ENCODE data around the gene CTU1.
"Not testable (repeated sequence)": the region's sequence is repeated elsewhere in the genome, so short reads cannot be mapped to it uniquely, and the experiment has no call there.

Gene CTU1

GRCh38 chr19:51108066-51108804 is at the start of gene CTU1:
TSS of gene CTU1 (minus strand) at chr19:51108409. CDS start at chr19:51104569, 3,840 bp downstream.
- peak; percentile 99 for DNase-seq (ENCODE audit: low spot score)

DNA sequence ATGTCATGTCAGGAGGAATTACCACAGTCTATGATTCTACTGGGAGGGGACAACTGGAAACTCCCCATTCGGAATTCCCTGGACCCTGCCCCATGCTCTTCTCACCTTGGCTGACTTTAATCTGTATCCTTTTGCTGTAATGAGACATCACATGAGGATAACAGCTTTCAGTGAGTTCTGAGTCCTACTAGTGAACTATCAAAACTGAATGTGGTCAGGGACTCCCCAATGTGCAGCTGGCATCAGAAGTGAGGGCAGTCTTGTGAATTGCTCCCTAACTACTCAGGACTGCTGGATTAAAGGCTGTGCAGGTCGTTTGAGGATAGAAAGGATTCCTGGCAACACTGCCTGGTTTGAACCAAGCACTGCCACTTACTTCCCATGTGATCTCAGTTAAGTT is 49.1 kb upstream of the CTU1 start:
- DNase-seq (ENCODE audit: low spot score): no peak

GRCh38 chr19:51156710-51157109 is 48.5 kb upstream of the CTU1 start:
- DNase-seq (ENCODE audit: low spot score): no peak

- DNase-seq (ENCODE audit: low spot score): no peak
Measured at GRCh38 chr19:51150627-51151026, 42.4 kb upstream of the CTU1 start.

DNA sequence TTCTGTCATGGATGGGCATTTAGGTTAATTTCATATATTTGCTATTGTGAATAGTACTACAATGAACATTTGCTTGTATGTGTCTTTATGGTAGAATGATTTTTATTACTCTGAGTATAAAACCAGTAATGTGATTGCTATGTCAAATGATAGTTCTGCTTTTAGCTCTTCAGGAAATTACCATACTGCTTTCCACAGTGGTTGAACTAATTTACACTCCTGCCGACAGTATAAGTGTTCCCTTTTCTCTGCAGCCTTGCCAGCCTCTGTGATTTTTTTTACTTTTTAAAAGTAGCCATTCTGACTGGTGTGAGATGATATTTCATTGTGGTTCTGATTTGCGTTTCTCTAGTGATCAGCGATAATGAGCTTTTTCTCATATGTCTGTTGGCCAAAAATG is 40.4 kb upstream of the CTU1 start:
- no peak for DNase-seq (ENCODE audit: low spot score)

DNA sequence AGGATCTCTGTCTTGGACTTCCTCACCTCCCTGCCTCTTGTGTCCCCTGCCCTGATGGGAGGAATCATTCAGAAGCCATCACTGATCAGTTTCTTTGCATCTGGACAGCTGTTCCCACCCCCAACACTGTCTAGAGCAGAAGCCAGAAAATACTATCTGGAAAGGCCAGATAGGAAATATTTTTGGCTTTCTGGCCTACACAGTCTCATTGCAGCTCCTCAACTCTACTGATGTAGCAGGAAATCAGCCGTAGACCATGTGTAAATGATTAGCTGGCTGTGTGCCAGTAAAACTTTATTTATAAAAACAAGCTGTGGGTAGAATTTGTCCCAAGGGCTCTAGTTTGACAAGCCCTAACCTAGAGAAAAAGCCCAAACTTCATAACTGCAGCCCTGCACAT is 39.5 kb upstream of the CTU1 start:
- DNase-seq (ENCODE audit: low spot score): no peak

- DNase-seq (ENCODE audit: low spot score): no peak
Measured at GRCh38 chr19:51146751-51147150, 38.5 kb upstream of the CTU1 start.

GRCh38 chr19:51145916-51146493 is 37.8 kb upstream of the CTU1 start:
- DNase-seq (ENCODE audit: low spot score): no peak

GRCh38 chr19:51144482-51145045 is 36.4 kb upstream of the CTU1 start:
- DNase-seq (ENCODE audit: low spot score): no peak

DNA sequence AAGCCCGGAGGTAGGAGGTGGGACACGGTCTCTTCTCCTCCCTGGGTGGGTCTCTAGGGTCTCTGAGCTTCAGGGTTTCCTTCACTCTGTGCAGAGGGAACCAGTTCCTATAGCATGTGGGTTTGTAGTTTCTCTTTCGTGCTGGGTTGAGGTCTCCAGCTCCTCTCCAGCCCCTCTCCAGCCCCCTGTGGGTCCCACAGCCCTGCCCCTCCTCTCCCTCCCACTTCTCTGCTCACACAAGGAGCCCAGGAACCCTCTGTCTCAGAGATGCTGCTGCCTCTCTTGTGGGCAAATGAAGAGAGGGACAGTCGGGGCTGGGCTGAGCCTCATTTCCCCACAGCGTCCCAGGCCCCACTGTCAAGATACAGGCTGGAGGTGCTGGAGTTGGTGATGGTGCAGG is 35.3 kb upstream of the CTU1 start:
- DNase-seq (ENCODE audit: low spot score): no peak

DNA sequence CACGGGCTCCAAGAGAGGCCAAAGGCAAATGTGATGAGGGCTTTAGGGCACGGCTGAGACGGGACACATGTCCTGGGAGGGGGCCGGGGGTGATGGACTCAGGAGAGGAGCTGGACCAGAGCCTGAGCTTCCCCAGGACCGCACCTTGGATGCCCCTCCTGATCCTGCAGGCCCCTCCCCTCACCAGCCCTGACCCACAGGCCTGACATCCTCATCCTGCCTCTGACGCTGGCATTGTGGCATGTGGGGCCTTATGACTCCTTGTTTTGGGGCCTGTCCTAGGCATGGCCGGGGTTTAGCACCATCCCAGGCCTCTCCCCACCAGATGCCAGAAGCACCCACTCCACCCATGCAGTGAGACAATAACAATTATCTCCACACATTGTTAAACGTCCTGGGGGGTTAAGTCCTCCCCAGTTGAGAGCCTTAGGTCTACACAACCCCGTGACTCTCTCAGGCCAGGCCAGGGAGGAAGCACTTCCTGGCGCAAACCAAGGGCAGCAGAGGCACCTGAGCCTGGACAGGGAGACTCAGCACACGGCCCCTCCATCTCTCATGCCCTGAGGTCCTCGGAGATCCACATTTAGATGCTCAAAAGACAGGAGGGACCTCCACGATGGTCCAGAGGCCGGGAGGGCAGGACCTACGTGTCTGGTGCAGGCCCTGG is 34.7 kb upstream of the CTU1 start:
- not testable (repeated sequence) for DNase-seq (ENCODE audit: low spot score)

DNA sequence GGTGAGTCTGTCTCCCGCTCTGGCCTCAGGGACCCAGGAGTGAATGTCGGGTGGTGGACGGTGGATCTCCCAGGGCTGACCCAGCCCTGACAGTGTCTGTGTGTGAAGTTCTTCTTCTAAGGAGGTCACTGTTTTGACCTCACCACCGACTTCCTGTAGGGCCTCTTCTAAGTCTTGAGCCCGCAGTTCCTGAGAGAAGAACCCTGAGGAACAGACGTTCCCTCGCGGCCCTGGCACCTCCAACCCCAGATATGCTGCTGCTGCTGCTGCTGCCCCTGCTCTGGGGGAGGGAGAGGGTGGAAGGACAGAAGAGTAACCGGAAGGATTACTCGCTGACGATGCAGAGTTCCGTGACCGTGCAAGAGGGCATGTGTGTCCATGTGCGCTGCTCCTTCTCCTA is 33.9 kb upstream of the CTU1 start, which contains the start of gene SIGLEC7:
Gene SIGLEC7 (plus strand): TSS at position 183 of the 400 bp plus-strand sequence. CDS start 69 bp downstream, at position 252.
- DNase-seq (ENCODE audit: low spot score): no peak

DNA sequence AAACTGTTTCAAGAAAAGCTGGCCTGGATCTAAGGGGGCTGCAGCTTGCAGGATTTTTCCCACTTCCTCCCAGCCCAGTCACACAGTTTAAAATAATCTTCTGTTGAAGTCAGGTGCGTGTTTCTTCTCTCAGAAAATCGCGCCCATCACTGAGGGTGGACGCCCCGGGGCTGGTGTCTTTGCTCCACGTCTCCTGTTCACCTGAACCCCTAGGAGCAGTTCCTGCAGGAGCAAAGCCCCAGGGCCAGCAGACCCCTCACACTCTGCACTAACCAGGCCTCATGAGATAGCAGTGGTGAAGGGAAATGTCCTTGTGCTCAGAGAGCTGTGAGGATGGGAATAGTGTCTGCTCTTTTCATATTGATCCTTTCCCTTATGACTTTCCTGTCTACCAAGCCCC is 33.0 kb upstream of the CTU1 start:
- DNase-seq (ENCODE audit: low spot score): no peak

DNA sequence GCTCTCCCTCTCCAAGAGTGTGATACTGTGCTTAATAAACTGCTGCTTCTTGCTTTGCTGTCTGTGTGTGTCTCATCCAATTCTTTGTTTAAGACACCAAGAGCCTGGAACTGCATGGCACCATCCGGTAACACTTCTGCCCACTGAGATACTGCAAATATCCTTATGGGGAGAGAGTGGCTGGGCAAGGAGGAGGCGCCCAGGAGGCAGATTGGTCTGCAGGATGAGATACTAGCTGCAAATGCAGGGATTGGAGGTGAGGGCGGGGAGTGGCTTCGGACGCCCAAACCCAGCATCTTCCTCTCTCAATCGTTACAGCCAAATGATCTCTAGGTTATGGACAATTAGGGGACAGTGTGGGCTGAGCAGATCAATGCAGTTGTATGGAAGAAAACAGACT is 32.2 kb upstream of the CTU1 start:
- DNase-seq (ENCODE audit: low spot score): no peak

- DNase-seq (ENCODE audit: low spot score): no peak
Measured at GRCh38 chr19:51139299-51140014, 31.2 kb upstream of the CTU1 start.

DNA sequence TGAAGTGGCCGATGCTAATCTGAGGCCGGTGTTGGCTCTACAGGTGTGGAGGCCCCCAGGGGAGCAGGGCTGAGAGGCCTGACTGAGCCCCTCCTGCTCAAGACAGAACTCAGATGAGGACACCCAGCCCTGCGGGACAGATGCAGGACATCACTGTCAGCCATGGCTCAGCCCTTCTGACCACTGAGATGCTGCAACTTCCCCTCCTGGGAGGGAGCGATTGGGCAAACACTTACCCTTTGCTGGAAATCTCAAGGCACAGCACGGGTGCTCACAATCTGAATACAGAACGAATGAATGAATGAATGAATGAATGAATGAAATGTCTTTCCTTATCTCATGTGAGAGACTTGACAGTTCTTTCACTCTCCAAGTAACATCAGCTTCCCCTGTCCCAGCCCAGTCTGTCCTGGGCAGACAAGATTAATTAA is 30.4 kb upstream of the CTU1 start:
- DNase-seq (ENCODE audit: low spot score): no peak

- no peak for DNase-seq (ENCODE audit: low spot score)
Measured at GRCh38 chr19:51137792-51138425, 29.7 kb upstream of the CTU1 start.

GRCh38 chr19:51136851-51137551 is 28.8 kb upstream of the CTU1 start:
- no peak for DNase-seq (ENCODE audit: low spot score)

DNA sequence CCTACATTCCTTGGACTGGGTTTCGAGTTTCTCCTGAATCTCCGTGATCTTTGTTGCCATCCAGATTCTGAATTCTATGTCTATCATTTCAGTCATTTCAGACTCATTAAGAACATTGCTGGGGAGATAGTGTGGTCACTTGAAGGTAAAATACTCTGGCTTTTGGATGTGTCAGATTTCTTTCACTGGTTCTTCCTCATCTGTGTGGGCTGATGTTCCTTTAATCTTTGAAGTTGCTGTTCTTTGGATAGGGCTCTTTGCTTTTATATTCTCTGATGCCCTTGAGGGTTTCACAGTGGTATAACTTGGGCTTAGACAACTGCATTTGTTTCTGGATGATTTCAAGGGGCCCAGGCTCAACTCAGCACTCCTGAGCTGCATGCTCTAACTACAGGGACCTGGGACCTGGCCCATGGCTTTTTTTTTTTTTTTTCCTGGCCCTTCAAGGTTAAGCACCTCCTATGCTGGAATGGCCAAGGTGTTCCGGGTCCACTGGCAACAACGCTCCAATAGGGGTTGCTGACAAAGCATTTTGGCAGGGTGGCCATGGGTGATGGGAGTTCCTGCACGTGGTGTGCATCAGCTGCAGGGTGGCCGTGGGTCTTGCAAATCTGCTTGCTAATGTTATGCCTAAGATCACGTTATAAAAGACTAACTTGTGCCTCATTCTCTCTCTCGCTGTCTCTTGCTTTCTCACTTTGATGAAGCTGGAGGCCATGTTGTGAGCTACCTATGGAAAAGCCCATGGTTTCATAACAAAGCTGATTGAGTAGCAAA is 28.0 kb upstream of the CTU1 start:
- DNase-seq (ENCODE audit: low spot score): no peak

DNA sequence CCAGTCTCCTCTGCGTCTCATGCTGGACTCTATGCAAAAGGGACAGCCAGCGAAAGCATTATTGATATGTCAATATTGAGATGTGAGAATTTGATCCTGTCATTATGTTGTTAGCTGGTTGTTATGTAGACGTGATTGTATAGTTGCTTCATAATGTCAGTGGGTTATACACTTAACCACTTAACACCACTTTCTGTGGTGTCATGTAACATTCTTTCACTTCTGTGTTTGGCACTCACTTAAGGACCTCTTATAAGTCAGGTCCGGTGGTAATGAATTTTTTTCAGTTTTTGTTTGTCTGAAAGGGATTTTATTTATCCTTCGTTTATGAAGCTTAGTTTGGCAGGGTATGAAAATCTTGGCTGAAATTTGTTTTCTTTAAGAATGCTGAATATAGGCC is 26.8 kb upstream of the CTU1 start:
- DNase-seq (ENCODE audit: low spot score): no peak
